Neural progenitor cell (in vitro differentiated cells): Measurements from ENCODE around the gene MTHFR.

Source experiments
- CTCF ChIP-seq: fragments of 200-600 bp; sonication (generic); IDR thresholded peaks from 2 replicates; pipeline ENCODE4 v1.5.1; 2017; ENCODE audit warnings: antibody characterized with exemption, mild to moderate bottlenecking
- EZH2 ChIP-seq: fragments of 200-600 bp; sonication (generic); IDR thresholded peaks from 2 replicates; pipeline ENCODE4 v1.6.1; 2017; ENCODE audit warnings: antibody characterized with exemption, mild to moderate bottlenecking, moderate library complexity
- EZH2phosphoT487 ChIP-seq: fragments of 200-600 bp; sonication (generic); IDR thresholded peaks from 2 replicates; pipeline ENCODE4 v1.6.1; 2017; ENCODE audit warnings: antibody characterized with exemption

GRCh38 chr1:11753555-11754208, 52.1 kb downstream of the MTHFR start:
- no peak for TF ChIP-seq EZH2
- no peak for TF ChIP-seq CTCF
- TF ChIP-seq EZH2phosphoT487 = no peak
